CD4-positive, alpha-beta T cell treated with Interleukin-12 subunit alpha and Interleukin-12 subunit beta, for 1 hour (primary cell): Measurements from ENCODE around the gene TMEM168.

Experiments used
- DNase-seq: peaks from one replicate; pipeline ENCODE4 v3.0.0-alpha.2; 2020

The TMEM168 gene

DNA sequence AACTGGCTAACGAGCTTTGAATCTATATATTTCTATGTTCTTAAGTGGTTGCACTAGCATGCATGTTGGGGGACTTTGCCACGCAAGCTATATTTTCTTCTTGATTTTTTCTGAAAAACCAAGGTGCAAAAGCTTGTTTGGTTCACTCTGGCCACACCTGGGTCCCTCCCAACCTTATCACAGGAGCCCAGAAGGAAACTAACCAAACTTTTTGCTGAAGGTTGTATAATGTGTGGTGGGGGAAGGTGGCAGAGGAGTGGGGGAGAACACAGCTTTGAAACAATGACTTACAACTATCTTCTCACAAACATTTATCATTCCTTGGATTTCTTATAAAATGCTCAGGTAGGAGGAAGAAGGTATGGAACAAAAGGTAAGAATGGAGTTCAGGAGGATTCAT is 75.3 kb downstream of the TMEM168 start:
- DNase-seq: no peak
